Naive B cell (primary cell): ENCODE results near the gene GTPBP2. TPM values are rescaled to one million over a fixed set of nuclear protein-coding genes. Genes with fewer than 3 reads are reported as not detected.

Source experiments
- ATAC-seq, 2 donors: fragments of 150-1000 bp; cut with Tn5 transposase; 2 replicates each; pipeline ENCODE4 v1.10.0; 2021; ENCODE audit warnings: low read depth in 2 of 2, mild to moderate bottlenecking in 2 of 2, moderate library complexity in 2 of 2
- DNase-seq: peaks from one replicate; pipeline ENCODE4 v3.0.0; 2022
- H3K27ac Mint-ChIP-seq, 6 donors: one replicate each; pipeline ENCODE4 v1.8.0; 2020 to 2022; ENCODE audit warnings: mild to moderate bottlenecking in 6 of 6, mixed read lengths in 6 of 6, moderate library complexity in 5 of 6, inconsistent platforms in 2 of 6
- H3K27me3 Mint-ChIP-seq, 3 donors: one replicate each; pipeline ENCODE4 v1.8.0; 2021 to 2022; ENCODE audit warnings: mixed read lengths in 3 of 3, mild to moderate bottlenecking in 1 of 3
- H3K36me3 Mint-ChIP-seq, 2 donors: one replicate each; pipeline ENCODE4 v1.8.0; 2020 to 2022; ENCODE audit warnings: mixed read lengths in 2 of 2, inconsistent platforms in 1 of 2, mild to moderate bottlenecking in 1 of 2
- H3K4me1 Mint-ChIP-seq, 3 donors: one replicate each; pipeline ENCODE4 v1.8.0; 2020 to 2022; ENCODE audit warnings: mixed read lengths in 3 of 3, inconsistent platforms in 1 of 3, mild to moderate bottlenecking in 1 of 3, moderate library complexity in 1 of 3
- H3K4me3 Mint-ChIP-seq, 8 donors: one replicate each; pipeline ENCODE4 v1.8.0; 2020 to 2022; ENCODE audit warnings: mild to moderate bottlenecking in 8 of 8, mixed read lengths in 8 of 8, moderate library complexity in 8 of 8, inconsistent platforms in 2 of 8
- H3K9me3 Mint-ChIP-seq, 7 donors: one replicate each; pipeline ENCODE4 v1.8.0; 2020 to 2022; ENCODE audit warnings: mixed read lengths in 7 of 7, mild to moderate bottlenecking in 5 of 7, inconsistent platforms in 2 of 7, moderate library complexity in 1 of 7
- polyA plus RNA-seq, 6 donors: library from polyadenylated mRNA; unstranded; fragments of 300-500 nt; fragmentation: Illumina TruSeq; gene quantifications; one replicate each; pipeline ENCODE4 v1.2.3, GENCODE V29; 2021; ENCODE audit warnings: low read depth in 6 of 6

The GTPBP2 gene
- 10 to 100 TPM in 1 of 6 donors, 1 to 10 TPM in 5; 2.5 to 17.3 (median 3.8) TPM for polyA plus RNA-seq

- DNase-seq: peak; percentile 96
- peak; percentile 80 to 81 for ATAC-seq
- H3K36me3 Mint-ChIP-seq: peaks cover 5 to 13% of the 10 kb centered on the region in 2 donors
- no peaks in the 10 kb centered on the region for H3K27me3 Mint-ChIP-seq
- peak within 1 kb of the TSS; percentile 95 to 99 (median 98) for H3K27ac Mint-ChIP-seq
- H3K4me1 Mint-ChIP-seq: peaks cover 41 to 54% (median 52%) of the 10 kb centered on the region in 3 donors
- H3K9me3 Mint-ChIP-seq: no peaks in the 10 kb centered on the region
- H3K4me3 Mint-ChIP-seq: peak within 1 kb of the TSS; percentile 96 to 100 (median 98)
Measured at GRCh38 chr6:43629104-43629504, at the start of gene GTPBP2. GTPBP2 (minus strand) TSS chr6:43629264; CDS start chr6:43629162, 102 bp downstream.

- Mint-ChIP-seq H3K4me1 (peaks cover 16 to 19% (median 18%) of the 10 kb centered on the region in 3 donors), H3K27me3 (no peaks in the 10 kb centered on the region), H3K36me3 (peaks cover 7 to 17% of the 10 kb centered on the region in 2 donors), H3K4me3 (no peak overlapping the region), H3K9me3 (no peaks in the 10 kb centered on the region), H3K27ac (no peak overlapping the region)
- DNase-seq (no peak), ATAC-seq (no peak)
Measured at GRCh38 chr6:43678341-43678740, 49.3 kb upstream of the GTPBP2 start.

- Mint-ChIP-seq H3K9me3 (no peaks in the 10 kb centered on the region), H3K4me3 (no peak overlapping the region), H3K27me3 (no peaks in the 10 kb centered on the region), H3K27ac (no peak overlapping the region), H3K4me1 (peaks cover 10 to 13% (median 12%) of the 10 kb centered on the region in 3 donors), H3K36me3 (peaks cover 7 to 23% of the 10 kb centered on the region in 2 donors)
- DNase-seq (no peak), ATAC-seq (no peak)
Measured at GRCh38 chr6:43677759-43678158, 48.7 kb upstream of the GTPBP2 start.

GRCh38 chr6:43676962-43677606 is 48.0 kb upstream of the GTPBP2 start:
- ATAC-seq: no peak
- H3K4me1 Mint-ChIP-seq: peaks cover 5 to 9% (median 7%) of the 10 kb centered on the region in 3 donors
- H3K36me3 Mint-ChIP-seq: peaks cover 7 to 24% of the 10 kb centered on the region in 2 donors
- DNase-seq: no peak
- H3K4me3 Mint-ChIP-seq: no peak overlapping the region
- H3K27ac Mint-ChIP-seq: no peak overlapping the region
- no peaks in the 10 kb centered on the region for H3K27me3 Mint-ChIP-seq
- no peaks in the 10 kb centered on the region for H3K9me3 Mint-ChIP-seq

GRCh38 chr6:43674921-43675320 is 45.9 kb upstream of the GTPBP2 start:
- peak overlapping the region in 1 of 6 donors; percentile 37 for H3K27ac Mint-ChIP-seq
- H3K4me3 Mint-ChIP-seq: peak overlapping the region in 2 of 8 donors; percentile 42 to 50
- no peaks in the 10 kb centered on the region for H3K27me3 Mint-ChIP-seq
- H3K9me3 Mint-ChIP-seq: no peaks in the 10 kb centered on the region
- peaks cover 0 to 3% (median 0%) of the 10 kb centered on the region in 3 donors for H3K4me1 Mint-ChIP-seq
- ATAC-seq: no peak
- H3K36me3 Mint-ChIP-seq: peaks cover under 1 to 25% of the 10 kb centered on the region in 2 donors
- DNase-seq: no peak

- no peaks in the 10 kb centered on the region for H3K9me3 Mint-ChIP-seq
Measured at GRCh38 chr6:43674291-43674690, 45.2 kb upstream of the GTPBP2 start.

GRCh38 chr6:43673444-43674084 is 44.5 kb upstream of the GTPBP2 start:
- Mint-ChIP-seq H3K27ac (peak overlapping the region in 1 of 6 donors; percentile 40), H3K4me3 (no peak overlapping the region), H3K27me3 (no peaks in the 10 kb centered on the region), H3K36me3 (peaks cover 0 to 23% of the 10 kb centered on the region in 2 donors), H3K9me3 (no peaks in the 10 kb centered on the region), H3K4me1 (peaks cover under 1 to 3% (median under 1%) of the 10 kb centered on the region in 3 donors)
- no peak for ATAC-seq
- no peak for DNase-seq

More at GRCh38 chr6:43674291-43674690, 45.2 kb upstream of the GTPBP2 start:
- no peak for DNase-seq
- H3K36me3 Mint-ChIP-seq: peaks cover 0 to 23% of the 10 kb centered on the region in 2 donors
- peaks cover 0 to 3% (median 0%) of the 10 kb centered on the region in 3 donors for H3K4me1 Mint-ChIP-seq
- no peak overlapping the region for H3K4me3 Mint-ChIP-seq
- H3K27me3 Mint-ChIP-seq: no peaks in the 10 kb centered on the region
- ATAC-seq: no peak
- no peak overlapping the region for H3K27ac Mint-ChIP-seq

GRCh38 chr6:43671801-43672690 is 43.0 kb upstream of the GTPBP2 start:
- H3K27ac Mint-ChIP-seq: peak overlapping the region in 1 of 6 donors; percentile 44

GRCh38 chr6:43671011-43671800 is 42.1 kb upstream of the GTPBP2 start:
- no peak overlapping the region for H3K4me3 Mint-ChIP-seq
- H3K27ac Mint-ChIP-seq: peak overlapping the region in 2 of 6 donors; percentile 20 to 69
- no peaks in the 10 kb centered on the region for H3K27me3 Mint-ChIP-seq
- peaks cover 18 to 20% (median 19%) of the 10 kb centered on the region in 3 donors for H3K4me1 Mint-ChIP-seq
- DNase-seq: no peak
- no peaks in the 10 kb centered on the region for H3K9me3 Mint-ChIP-seq
- H3K36me3 Mint-ChIP-seq: peaks cover 0 to 23% of the 10 kb centered on the region in 2 donors
- ATAC-seq: no peak

More at GRCh38 chr6:43671801-43672690, 43.0 kb upstream of the GTPBP2 start:
- DNase-seq: no peak
- no peak for ATAC-seq
- no peaks in the 10 kb centered on the region for H3K27me3 Mint-ChIP-seq
- H3K4me3 Mint-ChIP-seq: no peak overlapping the region
- H3K36me3 Mint-ChIP-seq: peaks cover 0 to 23% of the 10 kb centered on the region in 2 donors
- no peaks in the 10 kb centered on the region for H3K9me3 Mint-ChIP-seq
- peaks cover 16 to 17% (median 16%) of the 10 kb centered on the region in 3 donors for H3K4me1 Mint-ChIP-seq

- Mint-ChIP-seq H3K27ac (peak overlapping the region in 2 of 6 donors; percentile 20 to 76), H3K9me3 (no peaks in the 10 kb centered on the region), H3K4me3 (no peak overlapping the region), H3K27me3 (no peaks in the 10 kb centered on the region), H3K36me3 (peaks cover 0 to 23% of the 10 kb centered on the region in 2 donors), H3K4me1 (peaks cover 18 to 20% (median 19%) of the 10 kb centered on the region in 3 donors)
- ATAC-seq (no peak), DNase-seq (no peak)
Measured at GRCh38 chr6:43670623-43670986, 41.5 kb upstream of the GTPBP2 start.

- ATAC-seq (no peak), DNase-seq (no peak)
- peaks cover 0 to 22% of the 10 kb centered on the region in 2 donors for H3K36me3 Mint-ChIP-seq
- no peak overlapping the region for H3K4me3 Mint-ChIP-seq
- peaks cover 18 to 20% (median 19%) of the 10 kb centered on the region in 3 donors for H3K4me1 Mint-ChIP-seq
- no peaks in the 10 kb centered on the region for H3K27me3 Mint-ChIP-seq
- no peaks in the 10 kb centered on the region for H3K9me3 Mint-ChIP-seq
- peak overlapping the region in 3 of 6 donors; percentile 20 to 76 (median 63) for H3K27ac Mint-ChIP-seq
Measured at GRCh38 chr6:43669922-43670622, 41.0 kb upstream of the GTPBP2 start.
